Transverse colon (tissue), 4 donors: Measurements from ENCODE around the gene MBOAT2.

Experiments used
- POLR2AphosphoS5 ChIP-seq, 3 donors: sonication (generic); formaldehyde crosslinking; IDR thresholded peaks; one replicate each; pipeline ENCODE4 v1.6.1; 2016; ENCODE audit warnings: antibody characterized with exemption in 3 of 3
- TF ChIP-seq, protein P1 (sequence below), 5 experiments: fragments of 200-600 bp in 3 of 5; fragments of 450-650 bp in 2 of 5; sonication (generic) in 3 of 5; IDR thresholded peaks; 1 replicate in 2 of 5; 2 replicates in 3 of 5; pipeline ENCODE4 v1.5.1; 2016 to 2017; ENCODE audit warnings: antibody characterized with exemption in 5 of 5, inconsistent platforms in 3 of 5, mild to moderate bottlenecking in 2 of 5, moderate library complexity in 1 of 5

DNA sequence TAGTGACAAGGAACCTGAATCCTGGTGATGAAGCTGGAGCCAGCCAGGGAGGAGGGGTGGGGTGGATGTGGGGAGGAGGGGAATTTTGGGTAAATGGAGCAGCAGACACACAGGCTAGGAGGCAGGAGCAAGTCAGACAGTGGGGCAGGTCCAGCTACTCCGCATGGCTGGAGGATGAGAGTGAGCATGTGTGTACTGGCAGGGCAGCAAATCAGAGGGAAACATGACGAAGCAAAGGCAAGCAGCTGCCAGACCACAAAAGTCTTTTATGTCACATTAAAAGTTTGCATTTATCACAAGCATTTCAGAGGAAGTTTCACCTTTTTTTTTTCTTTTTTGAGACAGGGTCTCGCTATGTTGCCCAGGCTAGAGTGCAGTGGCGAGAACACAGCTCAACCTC lies 154.2 kb downstream of the MBOAT2 start:
- no peak for TF ChIP-seq POLR2AphosphoS5 (IDR thresholded peaks at IDR 0.05)
- TF ChIP-seq, protein P1, sequence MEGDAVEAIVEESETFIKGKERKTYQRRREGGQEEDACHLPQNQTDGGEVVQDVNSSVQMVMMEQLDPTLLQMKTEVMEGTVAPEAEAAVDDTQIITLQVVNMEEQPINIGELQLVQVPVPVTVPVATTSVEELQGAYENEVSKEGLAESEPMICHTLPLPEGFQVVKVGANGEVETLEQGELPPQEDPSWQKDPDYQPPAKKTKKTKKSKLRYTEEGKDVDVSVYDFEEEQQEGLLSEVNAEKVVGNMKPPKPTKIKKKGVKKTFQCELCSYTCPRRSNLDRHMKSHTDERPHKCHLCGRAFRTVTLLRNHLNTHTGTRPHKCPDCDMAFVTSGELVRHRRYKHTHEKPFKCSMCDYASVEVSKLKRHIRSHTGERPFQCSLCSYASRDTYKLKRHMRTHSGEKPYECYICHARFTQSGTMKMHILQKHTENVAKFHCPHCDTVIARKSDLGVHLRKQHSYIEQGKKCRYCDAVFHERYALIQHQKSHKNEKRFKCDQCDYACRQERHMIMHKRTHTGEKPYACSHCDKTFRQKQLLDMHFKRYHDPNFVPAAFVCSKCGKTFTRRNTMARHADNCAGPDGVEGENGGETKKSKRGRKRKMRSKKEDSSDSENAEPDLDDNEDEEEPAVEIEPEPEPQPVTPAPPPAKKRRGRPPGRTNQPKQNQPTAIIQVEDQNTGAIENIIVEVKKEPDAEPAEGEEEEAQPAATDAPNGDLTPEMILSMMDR (IDR thresholded peaks at IDR 0.05): no peak
